GM23338 (cell line): ENCODE measurements around the gene CPNE5. TPM values are rescaled to one million over a fixed set of nuclear protein-coding genes. Genes with fewer than 3 reads are reported as not detected.

Experiments used
- ATAC-seq: fragments of 200-7000 bp; cut with Tn5 transposase; 3 replicates; pipeline ENCODE4 v1.9.1; 2020
- DNase-seq: peaks from one replicate; pipeline ENCODE4 v3.0.0-alpha.2; 2015; ENCODE audit warnings: low spot score
- H2AFZ ChIP-seq: fragments of 200-600 bp; sonication (generic); 2 replicates; pipeline ENCODE4 v1.8.0; 2016; ENCODE audit warnings: antibody characterized with exemption, mild to moderate bottlenecking, moderate library complexity
- H3F3A ChIP-seq: fragments of 200-600 bp; sonication (generic); replicated peaks from 2 replicates; pipeline ENCODE4 v1.8.0; 2017; ENCODE audit warnings: antibody characterized with exemption, mixed run types, low read depth
- H3K27ac ChIP-seq: fragments of 200-600 bp; sonication (generic); 2 replicates; pipeline ENCODE4 v1.6.1; 2016; ENCODE audit warnings: low read depth
- H3K27me3 ChIP-seq: fragments of 200-600 bp; sonication (generic); 2 replicates; pipeline ENCODE4 v1.8.0; 2016; ENCODE audit warnings: mild to moderate bottlenecking, mixed run types, moderate library complexity; ENCODE audit not compliant: insufficient read depth
- H3K36me3 ChIP-seq: fragments of 200-600 bp; sonication (generic); 2 replicates; pipeline ENCODE4 v1.8.0; 2016; ENCODE audit warnings: mild to moderate bottlenecking; ENCODE audit not compliant: insufficient read depth
- H3K4me1 ChIP-seq: fragments of 200-600 bp; sonication (generic); 2 replicates; pipeline ENCODE4 v1.8.0; 2016; ENCODE audit warnings: mild to moderate bottlenecking, moderate library complexity; ENCODE audit not compliant: insufficient read depth
- H3K4me2 ChIP-seq: fragments of 200-600 bp; sonication (generic); 2 replicates; pipeline ENCODE4 v1.7.1; 2017; ENCODE audit warnings: mixed run types
- H3K4me3 ChIP-seq: fragments of 200-600 bp; sonication (generic); 2 replicates; pipeline ENCODE4 v1.6.1; 2016; ENCODE audit warnings: mixed run types
- H3K79me2 ChIP-seq: fragments of 200-600 bp; sonication (generic); replicated peaks from 2 replicates; pipeline ENCODE4 v1.8.0; 2017; ENCODE audit warnings: mild to moderate bottlenecking; ENCODE audit not compliant: insufficient read depth
- H3K9me2 ChIP-seq: fragments of 200-600 bp; sonication (generic); 2 replicates; pipeline ENCODE4 v1.8.0; 2017; ENCODE audit not compliant: insufficient read depth
- H4K20me1 ChIP-seq: fragments of 200-600 bp; sonication (generic); replicated peaks from 2 replicates; pipeline ENCODE4 v1.8.0; 2017; ENCODE audit warnings: mild to moderate bottlenecking; ENCODE audit not compliant: insufficient read depth
- H3K27ac Mint-ChIP-seq: 2 replicates; pipeline ENCODE4 v1.8.0; 2020; ENCODE audit warnings: inconsistent platforms, mild to moderate bottlenecking, moderate library complexity, mixed read lengths
- H3K27me3 Mint-ChIP-seq: 3 replicates; pipeline ENCODE4 v1.8.0; 2022; ENCODE audit warnings: low read depth, mild to moderate bottlenecking, moderate library complexity, mixed read lengths, inconsistent platforms; ENCODE audit not compliant: insufficient read depth, poor library complexity
- H3K36me3 Mint-ChIP-seq: 3 replicates; pipeline ENCODE4 v1.8.0; 2021; ENCODE audit warnings: low read depth, mild to moderate bottlenecking, inconsistent platforms, moderate library complexity, mixed read lengths
- H3K4me1 Mint-ChIP-seq: 3 replicates; pipeline ENCODE4 v1.8.0; 2020; ENCODE audit warnings: mild to moderate bottlenecking, inconsistent platforms, mixed read lengths
- H3K4me3 Mint-ChIP-seq: 3 replicates; pipeline ENCODE4 v1.8.0; 2021; ENCODE audit warnings: moderate library complexity, mild to moderate bottlenecking, inconsistent platforms, mixed read lengths
- H3K9me3 Mint-ChIP-seq: 3 replicates; pipeline ENCODE4 v1.8.0; 2020; ENCODE audit warnings: moderate library complexity, mild to moderate bottlenecking, inconsistent platforms, mixed read lengths
- NANOG ChIP-seq: IDR thresholded peaks from 2 replicates; pipeline ENCODE4 v1.6.1; 2016; ENCODE audit warnings: antibody characterized with exemption, borderline replicate concordance
- POLR2AphosphoS5 ChIP-seq: IDR thresholded peaks from 2 replicates; pipeline ENCODE4 v1.6.1; 2016; ENCODE audit warnings: antibody characterized with exemption, low read depth
- STAT1 ChIP-seq: IDR thresholded peaks from one replicate; pipeline ENCODE4 v1.6.1; 2016; ENCODE audit warnings: antibody characterized with exemption; ENCODE audit not compliant: unreplicated experiment
- ZNF331 ChIP-seq: fragments of 250-450 bp; sonication (Bioruptor Pico); IDR thresholded peaks from 2 replicates; pipeline ENCODE4 v1.5.0; 2020; ENCODE audit warnings: low read depth, mild to moderate bottlenecking, moderate library complexity
- polyA plus RNA-seq: library from polyadenylated mRNA; unstranded; fragments of >200 nt; fragmentation: Nextera tagmentation; extraction: Ambion mirVana; gene quantifications from 2 replicates; pipeline ENCODE4 v1.2.1, GENCODE V29; 2016
- total RNA-seq: library from RNA; depleted of rRNA; stranded (reverse); fragments of >200 nt; shearing (Covaris generic); gene quantifications from 2 replicates; pipeline ENCODE4 v1.2.3, GENCODE V29; 2014
- TF ChIP-seq, protein P1 (sequence below), 2 experiments: fragments of 200-600 bp in 1 of 2; sonication (generic) in 1 of 2; conservative IDR thresholded peaks; 2 replicates each; pipeline versions ENCODE4 v1.5.1 to v1.6.1; 2016 to 2017; ENCODE audit warnings: antibody characterized with exemption in 2 of 2, low read depth in 2 of 2, mild to moderate bottlenecking in 2 of 2, moderate library complexity in 1 of 2
- TF ChIP-seq, protein P2 (sequence below): IDR thresholded peaks from one replicate; pipeline ENCODE4 v1.6.1; 2018; ENCODE audit warnings: antibody characterized with exemption; ENCODE audit not compliant: unreplicated experiment

CPNE5 gene
- total and polyA plus RNA-seq, 2 experiments from 2014 or later: 0.14 to 0.42 TPM

- Histone ChIP-seq H3K4me1 (no peaks in the 10 kb centered on the region; the same call in 1 of the 2 replicates), H4K20me1 (no peaks in the 10 kb centered on the region), H3K9me2 (no peaks in the 10 kb centered on the region), H3F3A (no peaks in the 10 kb centered on the region), H3K4me3 (no peak overlapping the region), H3K27ac (no peak overlapping the region), H3K36me3 (no peaks in the 10 kb centered on the region), H3K4me2 (no peak overlapping the region), H3K27me3 (no peaks in the 10 kb centered on the region), H2AFZ (no peak overlapping the region), H3K79me2 (no peaks in the 10 kb centered on the region)
- TF ChIP-seq, protein P1, sequence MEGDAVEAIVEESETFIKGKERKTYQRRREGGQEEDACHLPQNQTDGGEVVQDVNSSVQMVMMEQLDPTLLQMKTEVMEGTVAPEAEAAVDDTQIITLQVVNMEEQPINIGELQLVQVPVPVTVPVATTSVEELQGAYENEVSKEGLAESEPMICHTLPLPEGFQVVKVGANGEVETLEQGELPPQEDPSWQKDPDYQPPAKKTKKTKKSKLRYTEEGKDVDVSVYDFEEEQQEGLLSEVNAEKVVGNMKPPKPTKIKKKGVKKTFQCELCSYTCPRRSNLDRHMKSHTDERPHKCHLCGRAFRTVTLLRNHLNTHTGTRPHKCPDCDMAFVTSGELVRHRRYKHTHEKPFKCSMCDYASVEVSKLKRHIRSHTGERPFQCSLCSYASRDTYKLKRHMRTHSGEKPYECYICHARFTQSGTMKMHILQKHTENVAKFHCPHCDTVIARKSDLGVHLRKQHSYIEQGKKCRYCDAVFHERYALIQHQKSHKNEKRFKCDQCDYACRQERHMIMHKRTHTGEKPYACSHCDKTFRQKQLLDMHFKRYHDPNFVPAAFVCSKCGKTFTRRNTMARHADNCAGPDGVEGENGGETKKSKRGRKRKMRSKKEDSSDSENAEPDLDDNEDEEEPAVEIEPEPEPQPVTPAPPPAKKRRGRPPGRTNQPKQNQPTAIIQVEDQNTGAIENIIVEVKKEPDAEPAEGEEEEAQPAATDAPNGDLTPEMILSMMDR (conservative IDR thresholded peaks at IDR 0.05; ENCODE audit: low read depth in 2 of 2): peak; percentile 98 to 99
- no peak for TF ChIP-seq STAT1
- H3K36me3 Mint-ChIP-seq: no peaks in the 10 kb centered on the region
- DNase-seq (peak; percentile 87), ATAC-seq (peak; percentile 96)
- no peak overlapping the region for H3K4me3 Mint-ChIP-seq
- H3K27me3 Mint-ChIP-seq: peaks cover 10% of the 10 kb centered on the region
- peaks cover 11% of the 10 kb centered on the region for H3K4me1 Mint-ChIP-seq
- no peak overlapping the region for H3K27ac Mint-ChIP-seq
- no peaks in the 10 kb centered on the region for H3K9me3 Mint-ChIP-seq
Measured at GRCh38 chr6:36759148-36759759, 80.0 kb downstream of the CPNE5 start.

GRCh38 chr6:36758516-36759147, 80.6 kb downstream of the CPNE5 start:
- Histone ChIP-seq H3K4me2 (no peak overlapping the region; the same call in 1 of the 2 replicates), H3K79me2 (no peaks in the 10 kb centered on the region), H2AFZ (0 out of 2 replicates have a peak overlapping the region, but pooled peaks have one; percentile 23), H3K9me2 (no peaks in the 10 kb centered on the region), H4K20me1 (no peaks in the 10 kb centered on the region), H3K4me1 (no peaks in the 10 kb centered on the region), H3F3A (no peaks in the 10 kb centered on the region), H3K27me3 (no peaks in the 10 kb centered on the region), H3K4me3 (no peak overlapping the region), H3K36me3 (no peaks in the 10 kb centered on the region), H3K27ac (no peak overlapping the region)
- ATAC-seq: peak; percentile 80
- Mint-ChIP-seq H3K36me3 (no peaks in the 10 kb centered on the region), H3K9me3 (no peaks in the 10 kb centered on the region), H3K4me3 (peak overlapping the region; percentile 6; the same call in 1 of the 3 replicates), H3K4me1 (peaks cover 11% of the 10 kb centered on the region), H3K27ac (no peak overlapping the region), H3K27me3 (peaks cover 10% of the 10 kb centered on the region)
- DNase-seq: peak; percentile 61
- TF ChIP-seq POLR2AphosphoS5: no peak

GRCh38 chr6:36757943-36758508, 81.2 kb downstream of the CPNE5 start:
- H3K27ac ChIP-seq: no peak overlapping the region
- H4K20me1 ChIP-seq: no peaks in the 10 kb centered on the region
- no peaks in the 10 kb centered on the region for H3K9me2 ChIP-seq
- H3K27me3 ChIP-seq: no peaks in the 10 kb centered on the region
- no peaks in the 10 kb centered on the region for H3K79me2 ChIP-seq
- DNase-seq (no peak), ATAC-seq (no peak)
- H3K4me1 ChIP-seq: no peaks in the 10 kb centered on the region
- H3F3A ChIP-seq: no peaks in the 10 kb centered on the region
- no peak overlapping the region for H3K4me3 ChIP-seq
- no peak overlapping the region for H2AFZ ChIP-seq
- no peaks in the 10 kb centered on the region for H3K36me3 ChIP-seq
- no peak overlapping the region for H3K4me2 ChIP-seq
- Mint-ChIP-seq H3K9me3 (no peaks in the 10 kb centered on the region), H3K27me3 (peaks cover 13% of the 10 kb centered on the region), H3K4me3 (no peak overlapping the region), H3K27ac (no peak overlapping the region), H3K36me3 (no peaks in the 10 kb centered on the region), H3K4me1 (peaks cover 13% of the 10 kb centered on the region)
- no peak for TF ChIP-seq STAT1
- TF ChIP-seq, protein P2, sequence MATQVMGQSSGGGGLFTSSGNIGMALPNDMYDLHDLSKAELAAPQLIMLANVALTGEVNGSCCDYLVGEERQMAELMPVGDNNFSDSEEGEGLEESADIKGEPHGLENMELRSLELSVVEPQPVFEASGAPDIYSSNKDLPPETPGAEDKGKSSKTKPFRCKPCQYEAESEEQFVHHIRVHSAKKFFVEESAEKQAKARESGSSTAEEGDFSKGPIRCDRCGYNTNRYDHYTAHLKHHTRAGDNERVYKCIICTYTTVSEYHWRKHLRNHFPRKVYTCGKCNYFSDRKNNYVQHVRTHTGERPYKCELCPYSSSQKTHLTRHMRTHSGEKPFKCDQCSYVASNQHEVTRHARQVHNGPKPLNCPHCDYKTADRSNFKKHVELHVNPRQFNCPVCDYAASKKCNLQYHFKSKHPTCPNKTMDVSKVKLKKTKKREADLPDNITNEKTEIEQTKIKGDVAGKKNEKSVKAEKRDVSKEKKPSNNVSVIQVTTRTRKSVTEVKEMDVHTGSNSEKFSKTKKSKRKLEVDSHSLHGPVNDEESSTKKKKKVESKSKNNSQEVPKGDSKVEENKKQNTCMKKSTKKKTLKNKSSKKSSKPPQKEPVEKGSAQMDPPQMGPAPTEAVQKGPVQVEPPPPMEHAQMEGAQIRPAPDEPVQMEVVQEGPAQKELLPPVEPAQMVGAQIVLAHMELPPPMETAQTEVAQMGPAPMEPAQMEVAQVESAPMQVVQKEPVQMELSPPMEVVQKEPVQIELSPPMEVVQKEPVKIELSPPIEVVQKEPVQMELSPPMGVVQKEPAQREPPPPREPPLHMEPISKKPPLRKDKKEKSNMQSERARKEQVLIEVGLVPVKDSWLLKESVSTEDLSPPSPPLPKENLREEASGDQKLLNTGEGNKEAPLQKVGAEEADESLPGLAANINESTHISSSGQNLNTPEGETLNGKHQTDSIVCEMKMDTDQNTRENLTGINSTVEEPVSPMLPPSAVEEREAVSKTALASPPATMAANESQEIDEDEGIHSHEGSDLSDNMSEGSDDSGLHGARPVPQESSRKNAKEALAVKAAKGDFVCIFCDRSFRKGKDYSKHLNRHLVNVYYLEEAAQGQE: no peak
- TF ChIP-seq ZNF331 (CRISPR knock-in tag): no peak
- TF ChIP-seq NANOG: no peak
- TF ChIP-seq, protein P1 (conservative IDR thresholded peaks at IDR 0.05; ENCODE audit: low read depth in 2 of 2): no peak
